Aorta (tissue), 5 donors: ENCODE data around the gene SNX2. TPM values are rescaled to one million over a fixed set of nuclear protein-coding genes. Genes with fewer than 3 reads are reported as not detected.

Experiments
- ATAC-seq: fragments of 200-7000 bp; cut with Tn5 transposase; one replicate; pipeline ENCODE4 v1.9.1; 2022; ENCODE audit warnings: moderate library complexity; ENCODE audit not compliant: low FRiP score
- DNase-seq, 2 donors: peaks; one replicate each; pipeline ENCODE4 v3.0.0-alpha.2; 2020
- H3K27ac ChIP-seq, 2 donors: one replicate each; pipeline ENCODE4 v1.5.1; 2013; ENCODE audit warnings: low read length in 2 of 2, mild to moderate bottlenecking in 2 of 2, moderate library complexity in 2 of 2, control low read depth in 1 of 2, inconsistent platforms in 1 of 2, low read depth in 1 of 2
- H3K27me3 ChIP-seq, 2 donors: one replicate each; pipeline ENCODE4 v1.6.1; 2013; ENCODE audit warnings: control low read depth in 1 of 2, low read length in 1 of 2, mild to moderate bottlenecking in 1 of 2, moderate library complexity in 1 of 2; ENCODE audit not compliant: insufficient read depth in 2 of 2, control insufficient read depth in 1 of 2
- H3K36me3 ChIP-seq, 2 donors: one replicate each; pipeline ENCODE4 v1.6.1; 2013; ENCODE audit warnings: control low read depth in 1 of 2, low read length in 1 of 2, mild to moderate bottlenecking in 1 of 2; ENCODE audit not compliant: insufficient read depth in 2 of 2, control insufficient read depth in 1 of 2
- H3K4me1 ChIP-seq, 2 donors: one replicate each; pipeline ENCODE4 v1.6.1; 2013; ENCODE audit warnings: low read length in 2 of 2, control low read depth in 1 of 2, mild to moderate bottlenecking in 1 of 2, moderate library complexity in 1 of 2; ENCODE audit not compliant: insufficient read depth in 2 of 2, control insufficient read depth in 1 of 2
- H3K4me3 ChIP-seq, 2 donors: one replicate each; pipeline ENCODE4 v1.5.1; 2013; ENCODE audit warnings: low read length in 2 of 2, control low read depth in 1 of 2, mild to moderate bottlenecking in 1 of 2
- H3K9me3 ChIP-seq: one replicate; pipeline ENCODE4 v1.6.1; 2013; ENCODE audit warnings: mild to moderate bottlenecking, low read length; ENCODE audit not compliant: control insufficient read depth
- WGBS, 2 donors: extraction: QIAGEN DNeasy Blood & Tissue Kit; methylation state at CpG; one replicate each; pipeline ENCODE4 v1.1.7; 2013; 5-methylcytosine and 5-hydroxymethylcytosine counted together
- intact Hi-C, 2 donors: fragments of 100-400 bp; cut with DNase I; formaldehyde crosslinking; loops; one replicate each; pipeline versions ENCODE4 v1.14.2 to v1.15.0; 2022
- polyA plus RNA-seq, 2 donors: library from polyadenylated mRNA; stranded (reverse); fragments of 200-250 nt; gene quantifications; one replicate each; pipeline ENCODE4 v1.2.3, GENCODE V29; 2013
- total RNA-seq, 2 donors: library from RNA; stranded (reverse); fragmentation: NEBNext Ultra II Directional; extraction: Animal tissue kit (Norgen Biotek cat#: 25700); gene quantifications; one replicate each; pipeline ENCODE4 v1.2.1, GENCODE V29; 2021
- donor health status: healthy with polysubstance abuse.
- donor health status: Bipolar disorder and iron deficiency.
- donor health status: DM: no; HTN: no; CAD: no.
- donor health status: DM: no; HTN: no; CAD: no.
- donor health status: DM: yes; HTN: yes; CAD: no.

The SNX2 gene
- total and polyA plus RNA-seq, 4 donors: 43.3 to 93.8 (median 67.9) TPM

GRCh38 chr5:122745597-122745996 is 29.3 kb upstream of the SNX2 start:
- ATAC-seq: no peak
- no peaks in the 10 kb centered on the region for H3K27me3 ChIP-seq
- H3K4me1 ChIP-seq: no peaks in the 10 kb centered on the region
- no peak overlapping the region for H3K4me3 ChIP-seq
- no peak for DNase-seq
- intact Hi-C loops: no loop called here
- H3K27ac ChIP-seq: no peak overlapping the region
- WGBS, 2 donors: 93 to 97% methylated on average over 2 of the region's 2 CpGs
- H3K36me3 ChIP-seq: no peaks in the 10 kb centered on the region
- H3K9me3 ChIP-seq: peaks cover 1% of the 10 kb centered on the region

DNA sequence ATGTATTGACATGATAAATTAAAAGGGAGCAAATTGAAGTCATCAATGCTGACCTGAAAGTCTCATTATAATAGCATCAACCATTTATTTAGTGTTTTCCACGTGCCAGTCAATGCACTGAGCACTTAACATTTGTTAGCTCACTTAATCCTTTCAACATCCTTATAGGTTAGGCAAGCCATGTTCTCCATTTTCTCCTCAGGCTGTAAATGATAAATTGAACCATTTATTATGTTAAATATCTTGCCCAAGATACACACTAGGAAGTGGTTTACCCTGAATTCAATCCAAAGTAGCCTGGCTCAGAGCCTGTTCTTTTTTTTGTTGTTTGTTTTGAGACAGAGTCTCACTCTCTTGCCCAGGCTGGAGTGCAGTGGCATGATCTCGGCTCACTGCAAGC is 25.0 kb upstream of the SNX2 start:
- H3K27ac ChIP-seq: no peak overlapping the region
- 1 to 8% methylated on average over 2 of the region's 2 CpGs for WGBS, 2 donors
- ATAC-seq: no peak
- DNase-seq: no peak
- no peaks in the 10 kb centered on the region for H3K36me3 ChIP-seq
- H3K4me1 ChIP-seq: no peaks in the 10 kb centered on the region
- no peak overlapping the region for H3K4me3 ChIP-seq
- peaks cover 1% of the 10 kb centered on the region for H3K9me3 ChIP-seq
- H3K27me3 ChIP-seq: no peaks in the 10 kb centered on the region
- intact Hi-C loops: loop anchor here in 1 of 2 donors (2.0 kb wide), 1 partner anchor 25 kb away; the partner anchor contains the start of gene SNX2

GRCh38 chr5:122751293-122751782 is 23.5 kb upstream of the SNX2 start:
- H3K4me1 ChIP-seq: no peaks in the 10 kb centered on the region
- no peak for ATAC-seq
- WGBS, 2 donors: 39 to 71% methylated on average over 7 of the region's 7 CpGs

DNA sequence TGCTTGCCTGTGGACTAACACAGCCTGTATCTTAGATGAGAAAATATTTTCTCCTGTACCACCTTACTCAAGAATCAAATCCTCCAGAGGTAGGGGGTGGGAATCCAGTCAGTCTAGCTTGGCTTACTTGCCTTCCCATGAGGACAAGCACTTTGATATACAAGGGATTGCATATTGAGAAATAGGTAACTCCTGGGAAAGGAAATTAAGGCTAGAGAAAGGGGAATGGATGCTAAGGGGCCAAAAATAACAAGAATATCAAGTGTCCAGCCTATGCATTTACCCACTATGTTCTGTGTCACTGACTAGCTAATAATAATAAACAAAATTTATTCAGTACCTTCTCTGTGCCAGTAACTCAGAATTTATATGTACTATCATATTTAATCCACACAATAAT is 21.4 kb upstream of the SNX2 start:
- H3K36me3 ChIP-seq: no peaks in the 10 kb centered on the region
- H3K4me1 ChIP-seq: no peaks in the 10 kb centered on the region
- H3K9me3 ChIP-seq: no peaks in the 10 kb centered on the region
- no peaks in the 10 kb centered on the region for H3K27me3 ChIP-seq
- H3K4me3 ChIP-seq: no peak overlapping the region
- H3K27ac ChIP-seq: no peak overlapping the region
- ATAC-seq (no peak), DNase-seq (no peak)
- intact Hi-C loops: no loop called here

More at GRCh38 chr5:122751293-122751782, 23.5 kb upstream of the SNX2 start:
- DNase-seq: peak in 1 of 2 donors; percentile 71
- no peaks in the 10 kb centered on the region for H3K36me3 ChIP-seq
- H3K27ac ChIP-seq: no peak overlapping the region
- H3K4me3 ChIP-seq: no peak overlapping the region
- intact Hi-C loops: loop anchor here in 1 of 2 donors (2.0 kb wide), 1 partner anchor 23 kb away; the partner anchor contains the start of gene SNX2
- no peaks in the 10 kb centered on the region for H3K9me3 ChIP-seq
- H3K27me3 ChIP-seq: no peaks in the 10 kb centered on the region

DNA sequence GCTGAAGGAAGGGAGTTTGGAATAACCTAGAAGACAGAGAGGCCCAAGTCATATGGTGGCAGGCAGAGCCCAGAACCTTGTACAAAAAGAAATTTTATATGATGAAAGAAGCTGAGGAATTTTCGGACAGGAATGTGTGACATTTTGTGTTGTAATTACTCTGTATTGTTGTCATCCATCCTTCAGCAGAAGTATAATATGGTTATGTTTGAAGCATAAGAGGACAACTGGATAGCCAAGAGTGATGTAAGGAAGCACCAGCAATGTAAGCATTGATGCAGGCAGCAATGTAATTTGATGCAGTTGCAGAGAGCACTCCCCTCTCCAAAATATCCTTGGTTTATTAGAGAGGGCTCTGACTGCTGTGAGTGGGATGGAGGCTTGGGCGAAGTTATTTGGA is 19.1 kb upstream of the SNX2 start:
- DNase-seq (no peak), ATAC-seq (no peak)
- Histone ChIP-seq H3K36me3 (no peaks in the 10 kb centered on the region), H3K4me1 (no peaks in the 10 kb centered on the region), H3K4me3 (no peak overlapping the region), H3K27ac (no peak overlapping the region), H3K27me3 (no peaks in the 10 kb centered on the region), H3K9me3 (no peaks in the 10 kb centered on the region)
- intact Hi-C loops: no loop called here
- WGBS, 2 donors: 89 to 95% methylated on average over 2 of the region's 2 CpGs

DNA sequence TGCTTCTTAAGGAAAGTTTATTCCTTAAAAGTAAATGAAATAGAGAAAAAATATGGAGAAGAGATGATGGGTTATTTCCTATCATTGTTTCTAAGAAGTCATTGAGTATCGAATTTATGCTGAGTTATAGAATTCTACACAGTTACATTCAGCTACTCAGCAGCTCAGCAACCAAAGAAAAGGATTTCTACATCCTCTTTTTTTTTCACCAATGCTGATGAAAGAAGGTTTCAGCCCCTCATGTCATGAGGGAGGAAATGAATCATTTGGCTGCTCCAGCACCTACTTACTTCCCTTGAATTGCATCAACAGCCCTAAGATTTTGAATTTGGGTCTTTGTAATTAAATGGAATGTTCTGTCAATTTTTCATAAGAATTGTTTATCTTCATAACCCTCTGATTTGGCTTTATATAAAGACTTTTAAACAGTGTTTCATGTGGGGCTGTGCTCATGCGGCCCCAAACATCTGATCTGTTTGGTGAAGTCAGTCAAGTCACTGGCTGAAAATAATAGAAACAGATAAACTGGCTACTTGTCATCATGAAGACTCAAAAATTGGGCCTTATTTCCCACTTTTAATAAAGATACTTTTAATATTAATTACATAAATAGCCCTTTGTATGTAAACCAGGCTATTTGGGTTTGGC is 18.5 kb upstream of the SNX2 start:
- no peak overlapping the region for H3K4me3 ChIP-seq
- no peaks in the 10 kb centered on the region for H3K27me3 ChIP-seq
- DNase-seq (no peak), ATAC-seq (no peak)
- H3K36me3 ChIP-seq: no peaks in the 10 kb centered on the region
- no peaks in the 10 kb centered on the region for H3K4me1 ChIP-seq
- WGBS, 2 donors: 84 to 87% methylated on average over 2 of the region's 2 CpGs
- H3K9me3 ChIP-seq: no peaks in the 10 kb centered on the region
- H3K27ac ChIP-seq: no peak overlapping the region
- intact Hi-C loops: no loop called here

GRCh38 chr5:122757285-122757684 is 17.6 kb upstream of the SNX2 start:
- no peak for ATAC-seq
- no peak overlapping the region for H3K27ac ChIP-seq

GRCh38 chr5:122759241-122760070 is 15.4 kb upstream of the SNX2 start:
- H3K27me3 ChIP-seq: no peaks in the 10 kb centered on the region
- no peaks in the 10 kb centered on the region for H3K9me3 ChIP-seq
- no peak overlapping the region for H3K27ac ChIP-seq
- no peak for ATAC-seq
- no peaks in the 10 kb centered on the region for H3K36me3 ChIP-seq
- no peak for DNase-seq
- WGBS, 2 donors: 89 to 90% methylated on average over 9 of the region's 9 CpGs
- intact Hi-C loops: no loop called here
- no peak overlapping the region for H3K4me3 ChIP-seq
- H3K4me1 ChIP-seq: no peaks in the 10 kb centered on the region

More at GRCh38 chr5:122757285-122757684, 17.6 kb upstream of the SNX2 start:
- intact Hi-C loops: no loop called here
- Histone ChIP-seq H3K4me3 (no peak overlapping the region), H3K27me3 (no peaks in the 10 kb centered on the region), H3K36me3 (no peaks in the 10 kb centered on the region), H3K4me1 (no peaks in the 10 kb centered on the region), H3K9me3 (no peaks in the 10 kb centered on the region)
- no peak for DNase-seq
- 95% methylated on average over 4 of the region's 4 CpGs for WGBS, 2 donors
